AG09309 (cell line): ENCODE data around the gene KCNJ9.

Experiments used
- DNase-seq: peaks from one replicate; pipeline ENCODE4 v3.0.0-alpha.2; 2010; ENCODE audit warnings: low read depth
- H3K4me3 ChIP-seq: 2 replicates; pipeline ENCODE4 v1.5.1; 2011; ENCODE audit warnings: mild to moderate bottlenecking, low read depth, low read length, moderate library complexity; ENCODE audit not compliant: control insufficient read depth
- TF ChIP-seq, protein P1 (sequence below): IDR thresholded peaks from 2 replicates; pipeline ENCODE4 v1.5.1; 2011; ENCODE audit warnings: mild to moderate bottlenecking, low read depth, low read length, inconsistent platforms; ENCODE audit not compliant: insufficient read depth, control insufficient read depth; ENCODE audit errors: missing control alignments

Gene KCNJ9

GRCh38 chr1:160137216-160137862 is 56.0 kb downstream of the KCNJ9 start:
- no peak for DNase-seq
- H3K4me3 ChIP-seq: no peak overlapping the region
- TF ChIP-seq, protein P1, sequence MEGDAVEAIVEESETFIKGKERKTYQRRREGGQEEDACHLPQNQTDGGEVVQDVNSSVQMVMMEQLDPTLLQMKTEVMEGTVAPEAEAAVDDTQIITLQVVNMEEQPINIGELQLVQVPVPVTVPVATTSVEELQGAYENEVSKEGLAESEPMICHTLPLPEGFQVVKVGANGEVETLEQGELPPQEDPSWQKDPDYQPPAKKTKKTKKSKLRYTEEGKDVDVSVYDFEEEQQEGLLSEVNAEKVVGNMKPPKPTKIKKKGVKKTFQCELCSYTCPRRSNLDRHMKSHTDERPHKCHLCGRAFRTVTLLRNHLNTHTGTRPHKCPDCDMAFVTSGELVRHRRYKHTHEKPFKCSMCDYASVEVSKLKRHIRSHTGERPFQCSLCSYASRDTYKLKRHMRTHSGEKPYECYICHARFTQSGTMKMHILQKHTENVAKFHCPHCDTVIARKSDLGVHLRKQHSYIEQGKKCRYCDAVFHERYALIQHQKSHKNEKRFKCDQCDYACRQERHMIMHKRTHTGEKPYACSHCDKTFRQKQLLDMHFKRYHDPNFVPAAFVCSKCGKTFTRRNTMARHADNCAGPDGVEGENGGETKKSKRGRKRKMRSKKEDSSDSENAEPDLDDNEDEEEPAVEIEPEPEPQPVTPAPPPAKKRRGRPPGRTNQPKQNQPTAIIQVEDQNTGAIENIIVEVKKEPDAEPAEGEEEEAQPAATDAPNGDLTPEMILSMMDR: no peak

DNA sequence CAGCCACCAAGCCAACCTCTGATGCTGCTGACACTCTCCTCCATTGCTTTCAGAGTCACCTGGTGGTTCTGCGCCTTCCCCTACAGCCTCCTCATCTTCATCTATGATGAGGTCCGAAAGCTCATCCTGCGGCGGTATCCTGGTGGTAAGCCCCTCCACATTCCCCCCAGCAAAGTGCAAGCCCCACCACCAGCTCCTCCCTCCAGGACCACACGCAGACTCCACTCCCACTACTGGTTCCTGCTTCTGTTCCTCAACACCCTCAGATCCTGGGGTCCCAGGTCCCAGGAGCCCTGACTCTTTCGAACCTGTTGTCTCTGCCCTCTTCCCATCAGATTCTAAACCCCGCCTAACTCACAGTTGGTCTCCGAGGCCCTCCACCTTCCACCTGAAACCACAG is 58.5 kb downstream of the KCNJ9 start:
- no peak for DNase-seq
- H3K4me3 ChIP-seq: no peak overlapping the region
- TF ChIP-seq, protein P1: no peak
